ENCODE data around the gene TGM1.
A peak's percentile ranks its signal among the peaks of the same experiment; 100 is the strongest.

Gene TGM1

GRCh38 chr14:24262821-24263733 is at the start of gene TGM1:
Gene TGM1, minus strand, starts transcription at chr14:24263177. Its CDS starts 825 bp downstream, at chr14:24262352.
- H3K27ac ChIP-seq = peak within 1 kb of the TSS; percentile 92
- DNase-seq (ENCODE audit: low read depth, low spot score) = no peak

DNA sequence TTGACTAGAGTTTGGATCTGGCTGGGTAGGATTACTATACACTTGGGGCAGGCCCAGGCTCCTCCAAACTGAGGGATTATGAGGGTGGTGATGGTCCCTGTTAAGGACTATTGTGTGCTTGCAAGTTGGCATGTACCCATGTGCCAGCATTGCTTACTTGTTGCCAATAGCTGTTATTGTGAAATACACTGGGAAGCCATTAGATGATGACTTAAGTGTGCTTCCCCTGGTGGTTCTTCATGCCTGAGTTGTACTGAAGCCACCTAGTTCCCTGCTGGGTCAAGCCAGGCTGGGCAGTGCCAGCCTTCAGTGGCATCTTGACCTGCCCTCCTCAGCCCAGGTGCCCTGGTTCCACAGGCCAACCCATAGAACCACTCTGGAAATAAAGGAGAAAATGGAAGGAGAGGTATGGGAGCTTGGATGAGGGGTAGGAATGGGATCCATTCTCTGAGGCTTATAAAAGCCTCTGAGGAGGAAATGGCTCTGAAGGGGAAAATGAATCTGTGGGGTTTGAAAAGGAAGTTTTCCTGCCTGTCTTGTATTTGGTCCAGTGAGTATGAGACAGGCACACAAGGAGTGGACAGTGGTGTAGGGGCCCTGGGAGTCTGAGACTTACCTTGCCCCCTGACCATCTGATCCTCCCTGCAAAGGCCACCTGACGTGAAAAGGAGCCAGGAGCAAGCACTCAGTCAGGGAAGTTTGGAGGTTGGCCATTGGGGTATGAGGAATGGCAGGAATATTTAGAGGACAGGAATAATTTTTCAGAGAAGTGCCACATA is 49.0 kb upstream of the TGM1 start:
- no peak for DNase-seq (ENCODE audit: low read depth, low spot score)
- H3K27ac ChIP-seq = peak overlapping the region; percentile 74

DNA sequence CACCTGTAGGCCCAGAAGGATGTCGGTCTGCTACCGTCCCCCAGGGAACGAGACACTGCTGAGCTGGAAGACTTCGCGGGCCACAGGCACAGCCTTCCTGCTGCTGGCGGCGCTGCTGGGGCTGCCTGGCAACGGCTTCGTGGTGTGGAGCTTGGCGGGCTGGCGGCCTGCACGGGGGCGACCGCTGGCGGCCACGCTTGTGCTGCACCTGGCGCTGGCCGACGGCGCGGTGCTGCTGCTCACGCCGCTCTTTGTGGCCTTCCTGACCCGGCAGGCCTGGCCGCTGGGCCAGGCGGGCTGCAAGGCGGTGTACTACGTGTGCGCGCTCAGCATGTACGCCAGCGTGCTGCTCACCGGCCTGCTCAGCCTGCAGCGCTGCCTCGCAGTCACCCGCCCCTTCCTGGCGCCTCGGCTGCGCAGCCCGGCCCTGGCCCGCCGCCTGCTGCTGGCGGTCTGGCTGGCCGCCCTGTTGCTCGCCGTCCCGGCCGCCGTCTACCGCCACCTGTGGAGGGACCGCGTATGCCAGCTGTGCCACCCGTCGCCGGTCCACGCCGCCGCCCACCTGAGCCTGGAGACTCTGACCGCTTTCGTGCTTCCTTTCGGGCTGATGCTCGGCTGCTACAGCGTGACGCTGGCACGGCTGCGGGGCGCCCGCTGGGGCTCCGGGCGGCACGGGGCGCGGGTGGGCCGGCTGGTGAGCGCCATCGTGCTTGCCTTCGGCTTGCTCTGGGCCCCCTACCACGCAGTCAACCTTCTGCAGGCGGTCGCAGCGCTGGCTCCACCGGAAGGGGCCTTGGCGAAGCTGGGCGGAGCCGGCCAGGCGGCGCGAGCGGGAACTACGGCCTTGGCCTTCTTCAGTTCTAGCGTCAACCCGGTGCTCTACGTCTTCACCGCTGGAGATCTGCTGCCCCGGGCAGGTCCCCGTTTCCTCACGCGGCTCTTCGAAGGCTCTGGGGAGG is 47.9 kb upstream of the TGM1 start, which contains the start of gene LTB4R:
Gene LTB4R (plus strand): TSS at position 857 of the 959 bp plus-strand sequence. CDS start 4,150 bp downstream, outside the sequence.
- peak within 1 kb of the TSS; percentile 74 for H3K27ac ChIP-seq
- no peak for DNase-seq (ENCODE audit: low read depth, low spot score)

DNA sequence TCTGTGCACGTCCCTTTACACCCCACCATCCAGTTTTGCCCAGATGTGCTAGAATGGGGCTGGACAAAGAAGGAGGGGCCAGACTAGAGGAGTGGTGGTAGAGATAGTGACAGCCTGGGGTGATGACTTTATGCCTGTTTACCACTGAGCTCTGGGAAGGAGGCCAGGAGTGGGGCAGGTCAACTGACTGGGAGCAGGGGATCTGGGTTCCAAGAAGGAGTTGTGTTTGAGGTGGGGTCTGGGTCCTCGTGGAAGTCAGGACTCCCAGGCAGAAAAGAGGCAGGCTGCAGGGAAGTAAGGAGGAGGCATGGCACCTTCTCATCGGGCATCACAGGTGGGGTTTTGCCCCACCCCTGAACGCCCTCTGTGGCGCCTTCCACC is 47.3 kb upstream of the TGM1 start:
- no peak for DNase-seq (ENCODE audit: low read depth, low spot score)
- peak overlapping the region; percentile 74 for H3K27ac ChIP-seq

DNA sequence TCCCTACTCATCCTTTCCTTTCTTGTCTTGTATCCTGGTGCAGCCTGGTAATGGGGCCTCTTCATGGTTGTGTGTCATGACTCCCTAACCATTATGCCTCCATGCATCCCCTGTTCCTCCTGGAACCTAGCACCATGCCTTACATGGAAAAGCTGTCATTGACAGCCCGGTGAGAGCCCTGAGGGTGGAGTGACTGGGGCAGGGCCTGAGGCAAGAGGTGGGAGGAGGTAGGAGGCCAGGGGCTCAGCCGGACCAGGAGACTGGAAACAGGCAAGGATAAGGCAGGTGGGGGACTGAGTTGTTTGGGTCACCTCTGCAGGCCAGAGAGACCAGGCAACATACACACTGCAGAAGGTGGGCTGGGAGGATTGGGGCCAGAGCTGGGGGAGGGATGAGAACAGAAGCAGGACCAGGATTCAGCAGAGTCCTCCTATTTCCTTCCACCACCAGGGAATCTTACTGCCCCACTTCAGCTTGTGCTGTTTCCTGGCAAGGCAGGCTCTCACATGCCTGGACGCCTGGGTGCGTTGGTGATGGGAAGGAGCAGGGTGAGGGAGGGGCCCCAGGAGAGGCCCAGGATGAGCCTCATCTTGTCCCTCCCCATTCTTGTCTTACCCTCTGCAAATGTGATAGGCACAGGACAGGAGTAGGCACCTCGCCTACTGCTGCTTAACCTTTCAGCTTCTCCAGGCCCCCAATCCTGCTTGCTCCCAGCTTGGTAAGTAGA is 46.7 kb upstream of the TGM1 start, which contains the start of gene LTB4R2:
Gene LTB4R2 (plus strand): TSS at position 603 of the 727 bp plus-strand sequence. CDS start 525 bp downstream, outside the sequence.
- H3K27ac ChIP-seq = peak within 1 kb of the TSS; percentile 74
- DNase-seq (ENCODE audit: low read depth, low spot score) = no peak

DNA sequence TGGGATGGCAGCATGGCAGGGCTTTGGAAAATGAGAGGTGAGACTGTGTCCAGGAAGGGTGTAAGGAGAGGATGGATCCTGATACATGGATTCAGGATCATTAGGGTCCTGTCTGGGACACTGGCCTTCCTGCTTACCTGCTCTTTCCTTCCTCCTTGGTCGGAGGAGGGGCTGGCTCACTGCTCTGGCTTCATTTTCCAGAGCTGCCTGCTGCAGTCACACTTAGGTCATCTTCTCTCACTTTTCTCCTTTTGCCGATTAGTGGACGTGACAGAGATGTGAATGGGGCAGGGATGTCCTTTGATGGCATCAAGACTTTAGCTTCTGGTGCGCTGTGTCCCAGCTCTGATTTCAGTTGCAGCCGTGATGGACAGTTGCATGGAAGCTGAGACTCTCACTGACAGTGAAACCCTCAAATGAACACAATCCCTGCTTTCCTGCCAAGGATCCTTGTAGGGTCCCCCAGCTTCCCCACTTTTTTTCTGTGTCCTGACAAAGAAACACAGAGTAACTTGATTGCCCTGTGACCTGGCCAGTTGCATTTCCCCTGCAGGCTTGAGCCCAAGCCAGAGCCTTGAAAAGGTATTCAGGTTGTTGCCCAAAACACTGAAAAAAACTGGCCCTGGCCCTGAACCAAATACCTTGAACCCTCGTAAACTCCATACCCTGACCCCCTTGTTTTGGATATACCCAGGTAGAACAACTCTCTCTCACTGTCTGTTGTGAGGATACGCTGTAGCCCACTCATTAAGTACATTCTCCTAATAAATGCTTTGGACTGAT is 45.6 kb upstream of the TGM1 start:
- H3K27ac ChIP-seq = peak overlapping the region; percentile 74
- no peak for DNase-seq (ENCODE audit: low read depth, low spot score)

GRCh38 chr14:24307575-24308341 is 44.8 kb upstream of the TGM1 start, which contains the start of gene CIDEB:
Gene CIDEB, minus strand, starts transcription at chr14:24307977. Its CDS starts 119 bp downstream, at chr14:24307858.
- no peak for DNase-seq (ENCODE audit: low read depth, low spot score)
- peak within 1 kb of the TSS; percentile 74 for H3K27ac ChIP-seq

DNA sequence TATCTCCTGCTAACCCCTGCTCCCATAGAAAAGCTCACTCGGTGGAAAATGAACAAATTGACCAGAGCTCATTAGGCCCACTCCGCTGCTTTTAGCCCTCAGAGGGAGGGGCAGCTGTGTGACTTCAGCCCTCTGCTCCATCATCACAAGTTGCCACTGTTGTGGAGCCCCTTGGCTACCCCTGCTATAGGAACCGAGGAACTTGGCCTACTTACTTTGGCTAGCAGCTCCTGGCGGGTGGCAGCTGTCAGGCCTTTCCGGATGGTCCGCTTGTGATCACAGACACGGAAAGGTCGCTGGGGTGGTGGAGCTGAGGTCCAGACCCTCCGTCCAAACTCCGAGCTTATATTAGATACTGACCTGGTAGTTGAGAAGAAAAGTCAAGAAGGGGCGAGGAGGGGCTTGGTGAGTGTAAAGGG is 44.2 kb upstream of the TGM1 start:
- H3K27ac ChIP-seq = no peak overlapping the region
- no peak for DNase-seq (ENCODE audit: low read depth, low spot score)

GRCh38 chr14:24304019-24304387 is 41.0 kb upstream of the TGM1 start:
- H3K27ac ChIP-seq = no peak overlapping the region
- no peak for DNase-seq (ENCODE audit: low read depth, low spot score)

GRCh38 chr14:24300326-24300980 is 37.5 kb upstream of the TGM1 start:
- H3K27ac ChIP-seq = peak overlapping the region; percentile 98
- DNase-seq (ENCODE audit: low read depth, low spot score) = no peak

- H3K27ac ChIP-seq = peak within 1 kb of the TSS; percentile 98
- peak; percentile 57 for DNase-seq (ENCODE audit: low read depth, low spot score)
These were observed 36.5 kb upstream of the TGM1 start, which contains the start of the genes DHRS1 and NOP9 for GRCh38 chr14:24299255-24300191. Gene DHRS1, minus strand, starts transcription at chr14:24299780. Its CDS starts 674 bp downstream, at chr14:24299106. Gene NOP9, plus strand, starts transcription at chr14:24299850. Its CDS starts 105 bp downstream, at chr14:24299955.

GRCh38 chr14:24298892-24299254 is 35.9 kb upstream of the TGM1 start:
- DNase-seq (ENCODE audit: low read depth, low spot score) = peak; percentile 87
- H3K27ac ChIP-seq = peak overlapping the region; percentile 98

- DNase-seq (ENCODE audit: low read depth, low spot score) = no peak
- peak overlapping the region; percentile 98 for H3K27ac ChIP-seq
These were observed 34.4 kb upstream of the TGM1 start for GRCh38 chr14:24297190-24297964.

- peak overlapping the region; percentile 98 for H3K27ac ChIP-seq
- peak; percentile 81 for DNase-seq (ENCODE audit: low read depth, low spot score)
These were observed 33.6 kb upstream of the TGM1 start for GRCh38 chr14:24296341-24297157.

All from epithelial cell of prostate (primary cell).